Measurements from ENCODE around the gene PALD1. TPM values are rescaled to one million over a fixed set of nuclear protein-coding genes. Genes with fewer than 3 reads are reported as not detected.

Gene PALD1
- total and polyA plus RNA-seq, 4 experiments from 2014 or later = not detected

- Histone ChIP-seq H3K4me3 (ENCODE audit: low read length in 2 of 2) (no peak overlapping the region), H3K4me1 (ENCODE audit: insufficient read depth, low read length) (no peaks in the 10 kb centered on the region), H3K27me3 (ENCODE audit: insufficient read depth, low read length) (no peaks in the 10 kb centered on the region), H3K9me3 (ENCODE audit: control insufficient read depth in 1 of 2, low read length in 2 of 2) (no peaks in the 10 kb centered on the region), H3K27ac (ENCODE audit: low read depth, low read length) (no peak overlapping the region), H3K36me3 (ENCODE audit: insufficient read depth, low read length) (no peaks in the 10 kb centered on the region)
- ChIA-PET CTCF (ENCODE audit: partially characterized antibody) (interaction anchor here (5.8 kb wide), 1 partner anchor 79 kb away, joined by 38 read pairs; no protein-coding TSS in a partner anchor), POLR2A (ENCODE audit: partially characterized antibody) (no interaction called here)
- intact Hi-C loops (cut with micrococcal nuclease) = loop anchor here (5.0 kb wide), 1 partner anchor 320 kb away; no protein-coding TSS in a partner anchor
- no peaks in the 10 kb centered on the region for H3K36me3 Mint-ChIP-seq
- DNase-seq = no peak
- no peaks in the 10 kb centered on the region for H3K9me3 Mint-ChIP-seq
- H3K27ac Mint-ChIP-seq = no peak overlapping the region
- no peaks in the 10 kb centered on the region for H3K4me1 Mint-ChIP-seq
- no peaks in the 10 kb centered on the region for H3K27me3 Mint-ChIP-seq
- no peak overlapping the region for H3K4me3 Mint-ChIP-seq
Observed at GRCh38 chr10:70541736-70542564, 63.4 kb downstream of the PALD1 start.

DNA sequence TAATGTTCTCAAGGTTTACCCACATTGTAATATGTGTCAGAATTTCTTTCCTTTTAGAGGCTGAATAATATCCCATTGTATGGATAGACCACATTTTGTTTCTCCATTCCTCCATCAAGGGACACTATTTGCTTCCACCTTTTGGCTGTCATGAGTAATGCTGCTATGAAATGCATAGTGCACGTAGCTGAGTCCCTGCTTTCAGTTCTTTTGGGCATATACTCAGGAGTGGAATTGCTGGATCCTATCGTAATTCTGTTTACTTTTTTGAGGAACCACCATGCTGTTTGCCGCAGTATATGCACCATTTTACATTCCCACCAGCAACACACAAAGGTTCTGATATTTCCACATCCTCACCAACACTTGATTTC, 64.0 kb downstream of the PALD1 start:
- no peaks in the 10 kb centered on the region for H3K4me1 Mint-ChIP-seq
- no peak overlapping the region for H3K27ac Mint-ChIP-seq
- no peak for DNase-seq
- Histone ChIP-seq H3K27ac (ENCODE audit: low read depth, low read length) (no peak overlapping the region), H3K36me3 (ENCODE audit: insufficient read depth, low read length) (no peaks in the 10 kb centered on the region), H3K4me3 (ENCODE audit: low read length in 2 of 2) (no peak overlapping the region), H3K27me3 (ENCODE audit: insufficient read depth, low read length) (no peaks in the 10 kb centered on the region), H3K4me1 (ENCODE audit: insufficient read depth, low read length) (no peaks in the 10 kb centered on the region), H3K9me3 (ENCODE audit: control insufficient read depth in 1 of 2, low read length in 2 of 2) (no peaks in the 10 kb centered on the region)
- H3K36me3 Mint-ChIP-seq = no peaks in the 10 kb centered on the region
- intact Hi-C loops (cut with micrococcal nuclease) = loop anchor here (5.0 kb wide), 1 partner anchor 320 kb away; no protein-coding TSS in a partner anchor
- ChIA-PET POLR2A (ENCODE audit: partially characterized antibody) (no interaction called here), CTCF (ENCODE audit: partially characterized antibody) (interaction anchor here (5.8 kb wide), 1 partner anchor 80 kb away, joined by 38 read pairs; no protein-coding TSS in a partner anchor)
- H3K27me3 Mint-ChIP-seq = no peaks in the 10 kb centered on the region
- H3K4me3 Mint-ChIP-seq = no peak overlapping the region
- H3K9me3 Mint-ChIP-seq = no peaks in the 10 kb centered on the region

DNA sequence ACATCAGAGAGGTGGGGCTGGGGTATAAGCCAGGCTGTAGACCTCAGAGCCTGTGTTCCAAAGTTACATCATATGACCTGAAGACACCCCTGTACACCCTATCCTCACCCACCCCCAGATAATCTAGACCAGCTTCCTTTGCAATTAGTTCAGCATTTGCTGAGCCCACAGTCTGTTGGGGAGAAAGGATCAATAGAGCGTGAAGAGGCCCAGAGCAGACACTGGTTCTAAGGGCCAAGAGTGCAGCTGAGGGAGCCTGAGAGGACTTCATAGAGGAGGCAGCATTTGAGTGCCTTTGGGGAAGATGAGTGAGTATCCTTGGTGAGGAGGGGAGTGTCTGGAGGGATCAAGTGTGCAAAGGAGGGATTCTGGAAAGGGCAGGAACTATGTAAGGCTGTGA, 65.3 kb downstream of the PALD1 start:
- no peak overlapping the region for H3K27ac Mint-ChIP-seq
- no peaks in the 10 kb centered on the region for H3K4me1 Mint-ChIP-seq
- H3K36me3 ChIP-seq (ENCODE audit: insufficient read depth, low read length) = no peaks in the 10 kb centered on the region
- ChIA-PET POLR2A (ENCODE audit: partially characterized antibody) (no interaction called here), CTCF (ENCODE audit: partially characterized antibody) (interaction anchor here (0.8 to 5.8 kb wide), 3 partner anchors 81 to 215 kb away, joined by 3 to 38 read pairs (median 3); no protein-coding TSS in a partner anchor)
- no peak for DNase-seq
- H3K4me3 Mint-ChIP-seq = no peak overlapping the region
- intact Hi-C loops (cut with micrococcal nuclease) = loop anchor here (5.0 kb wide), 1 partner anchor 322 kb away; no protein-coding TSS in a partner anchor
- H3K27me3 Mint-ChIP-seq = no peaks in the 10 kb centered on the region
- H3K4me1 ChIP-seq (ENCODE audit: insufficient read depth, low read length) = no peaks in the 10 kb centered on the region
- H3K27ac ChIP-seq (ENCODE audit: low read depth, low read length) = no peak overlapping the region
- H3K9me3 Mint-ChIP-seq = no peaks in the 10 kb centered on the region
- no peaks in the 10 kb centered on the region for H3K36me3 Mint-ChIP-seq
- H3K4me3 ChIP-seq (ENCODE audit: low read length in 2 of 2) = no peak overlapping the region
- H3K9me3 ChIP-seq (ENCODE audit: control insufficient read depth in 1 of 2, low read length in 2 of 2) = no peaks in the 10 kb centered on the region
- no peaks in the 10 kb centered on the region for H3K27me3 ChIP-seq (ENCODE audit: insufficient read depth, low read length)

DNA sequence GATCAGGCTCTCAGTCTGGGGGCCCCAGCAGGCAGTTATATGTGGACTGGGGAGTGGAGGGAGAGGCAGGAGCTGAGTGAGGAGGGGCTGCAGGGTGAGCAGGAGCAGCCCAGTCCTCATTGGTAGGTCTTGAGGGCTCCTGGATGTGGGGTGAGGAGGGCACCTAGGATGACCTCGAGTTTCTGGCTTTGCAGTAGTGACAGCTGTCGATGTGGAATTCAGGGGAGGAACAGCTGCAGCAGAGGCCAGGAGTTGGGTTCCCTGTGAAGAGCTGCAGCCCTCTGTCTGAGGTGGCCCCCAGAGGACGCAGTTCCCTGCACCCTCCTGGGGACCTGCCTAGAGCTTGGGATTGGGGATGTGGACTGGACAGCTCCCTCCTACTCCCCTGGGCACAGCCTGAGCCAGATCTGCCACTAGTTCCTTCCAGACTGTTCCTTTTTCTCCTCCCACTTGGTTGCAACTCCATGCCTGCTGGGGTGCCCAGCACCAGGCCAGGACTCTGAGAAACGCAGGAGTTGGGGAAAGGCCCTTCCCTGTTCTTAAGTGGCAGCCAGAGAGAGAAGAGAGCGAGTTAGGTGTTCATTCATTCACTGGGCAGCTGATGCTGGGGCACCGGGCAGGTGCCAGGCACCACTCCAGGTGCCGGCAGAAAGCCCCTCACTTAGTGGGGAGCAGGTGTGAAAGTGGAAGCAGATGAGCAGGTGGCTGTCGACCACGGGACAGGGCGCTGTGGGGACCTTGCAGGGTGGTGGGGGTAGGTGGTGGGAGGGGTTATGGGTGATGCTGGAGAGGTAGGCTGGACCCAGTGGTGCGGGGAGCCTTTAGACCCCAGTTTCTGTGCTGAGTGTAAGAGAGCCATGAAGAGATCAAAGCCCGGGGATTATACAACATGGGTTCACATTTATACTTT, 66.1 kb downstream of the PALD1 start:
- H3K9me3 ChIP-seq (ENCODE audit: control insufficient read depth in 1 of 2, low read length in 2 of 2) = no peaks in the 10 kb centered on the region
- Mint-ChIP-seq H3K4me1 (no peaks in the 10 kb centered on the region), H3K27ac (no peak overlapping the region), H3K9me3 (no peaks in the 10 kb centered on the region), H3K4me3 (no peak overlapping the region), H3K36me3 (no peaks in the 10 kb centered on the region), H3K27me3 (no peaks in the 10 kb centered on the region)
- intact Hi-C loops (cut with micrococcal nuclease) = loop anchor here (5.0 kb wide), 1 partner anchor 322 kb away; no protein-coding TSS in a partner anchor
- DNase-seq = no peak
- CTCF ChIA-PET (ENCODE audit: partially characterized antibody) = interaction anchor here (2.0 to 5.8 kb wide), 2 partner anchors 82 to 214 kb away, joined by 12 to 38 read pairs; no protein-coding TSS in a partner anchor
- no peak overlapping the region for H3K4me3 ChIP-seq (ENCODE audit: low read length in 2 of 2)
- no peaks in the 10 kb centered on the region for H3K27me3 ChIP-seq (ENCODE audit: insufficient read depth, low read length)
- POLR2A ChIA-PET (ENCODE audit: partially characterized antibody) = no interaction called here
- H3K4me1 ChIP-seq (ENCODE audit: insufficient read depth, low read length) = no peaks in the 10 kb centered on the region
- no peaks in the 10 kb centered on the region for H3K36me3 ChIP-seq (ENCODE audit: insufficient read depth, low read length)
- no peak overlapping the region for H3K27ac ChIP-seq (ENCODE audit: low read depth, low read length)

GRCh38 chr10:70546584-70546983, 68.0 kb downstream of the PALD1 start:
- H3K4me3 ChIP-seq (ENCODE audit: low read length in 2 of 2) = no peak overlapping the region
- no peak overlapping the region for H3K27ac ChIP-seq (ENCODE audit: low read depth, low read length)
- H3K4me1 ChIP-seq (ENCODE audit: insufficient read depth, low read length) = no peaks in the 10 kb centered on the region
- POLR2A ChIA-PET (ENCODE audit: partially characterized antibody) = no interaction called here
- DNase-seq = no peak
- Mint-ChIP-seq H3K36me3 (no peaks in the 10 kb centered on the region), H3K4me1 (no peaks in the 10 kb centered on the region), H3K27me3 (no peaks in the 10 kb centered on the region), H3K4me3 (no peak overlapping the region), H3K27ac (no peak overlapping the region), H3K9me3 (no peaks in the 10 kb centered on the region)
- intact Hi-C loops (cut with micrococcal nuclease) = no loop called here
- no peaks in the 10 kb centered on the region for H3K9me3 ChIP-seq (ENCODE audit: control insufficient read depth in 1 of 2, low read length in 2 of 2)
- H3K27me3 ChIP-seq (ENCODE audit: insufficient read depth, low read length) = no peaks in the 10 kb centered on the region
- H3K36me3 ChIP-seq (ENCODE audit: insufficient read depth, low read length) = no peaks in the 10 kb centered on the region
- CTCF ChIA-PET (ENCODE audit: partially characterized antibody) = interaction anchor here (0.6 kb wide), 1 partner anchor 331 kb away, joined by 4 read pairs; no protein-coding TSS in a partner anchor

DNA sequence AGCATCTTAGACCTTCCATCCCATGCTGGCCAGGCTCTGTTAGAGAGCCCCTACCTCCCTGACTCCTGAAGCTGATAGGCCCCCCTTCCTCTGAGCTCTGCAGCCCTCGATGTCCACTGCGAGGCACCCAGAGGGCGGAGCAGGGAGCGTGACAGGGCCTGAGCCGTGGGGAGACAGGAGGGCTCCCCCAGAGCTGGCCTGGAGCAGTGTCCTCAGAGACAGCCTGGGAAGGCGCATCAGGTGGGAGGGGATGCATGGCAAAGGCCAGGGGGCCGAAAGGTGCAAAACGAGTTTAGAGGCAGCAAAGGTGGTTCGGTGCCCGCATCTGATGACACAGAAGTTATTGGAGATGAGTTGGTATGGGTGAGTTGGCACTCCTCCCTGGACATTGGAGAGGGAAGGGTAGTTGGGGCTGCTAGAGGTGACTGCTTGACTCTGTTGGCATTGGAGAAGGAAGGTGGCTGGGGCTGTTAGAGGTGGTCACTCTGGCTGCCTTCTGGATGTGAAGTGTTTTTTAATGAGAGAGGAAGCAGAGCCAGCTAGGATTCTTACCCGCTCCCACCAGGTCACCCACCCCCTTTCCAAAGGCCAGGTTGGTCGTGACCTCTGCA, 70.9 kb downstream of the PALD1 start:
- no peaks in the 10 kb centered on the region for H3K9me3 Mint-ChIP-seq
- no peak for DNase-seq
- no peaks in the 10 kb centered on the region for H3K27me3 ChIP-seq (ENCODE audit: insufficient read depth, low read length)
- H3K27ac ChIP-seq (ENCODE audit: low read depth, low read length) = no peak overlapping the region
- no peaks in the 10 kb centered on the region for H3K4me1 Mint-ChIP-seq
- no peaks in the 10 kb centered on the region for H3K9me3 ChIP-seq (ENCODE audit: control insufficient read depth in 1 of 2, low read length in 2 of 2)
- H3K27ac Mint-ChIP-seq = no peak overlapping the region
- no peaks in the 10 kb centered on the region for H3K27me3 Mint-ChIP-seq
- POLR2A ChIA-PET (ENCODE audit: partially characterized antibody) = interaction anchor here (0.6 kb wide), 1 partner anchor 637 kb away, joined by 6 read pairs; no protein-coding TSS in a partner anchor
- H3K4me3 ChIP-seq (ENCODE audit: low read length in 2 of 2) = no peak overlapping the region
- intact Hi-C loops (cut with micrococcal nuclease) = no loop called here
- H3K36me3 ChIP-seq (ENCODE audit: insufficient read depth, low read length) = no peaks in the 10 kb centered on the region
- no peaks in the 10 kb centered on the region for H3K4me1 ChIP-seq (ENCODE audit: insufficient read depth, low read length)
- CTCF ChIA-PET (ENCODE audit: partially characterized antibody) = interaction anchor here (0.6 to 9.8 kb wide), 27 partner anchors 11 to 1295 kb away, joined by 3 to 162 read pairs (median 4); no protein-coding TSS in a partner anchor
- no peaks in the 10 kb centered on the region for H3K36me3 Mint-ChIP-seq
- no peak overlapping the region for H3K4me3 Mint-ChIP-seq
